Mucosa of descending colon (tissue), 3 donors: ENCODE data around the gene DENND6B. TPM values are rescaled to one million over a fixed set of nuclear protein-coding genes. Genes with fewer than 3 reads are reported as not detected.
"Not testable (repeated sequence)": the region's sequence is repeated elsewhere in the genome, so short reads cannot be mapped to it uniquely, and the experiment has no call there.

Experiments used
- ATAC-seq: fragments of 200-7000 bp; cut with Tn5 transposase; one replicate; pipeline ENCODE4 v1.9.1; 2020; ENCODE audit warnings: mild to moderate bottlenecking, moderate library complexity
- DNase-seq, 3 donors: peaks; one replicate each; pipeline ENCODE4 v3.0.0-alpha.2; 2020
- H3K36me3 ChIP-seq: fragments of 200-600 bp; one replicate; pipeline ENCODE4 v1.8.0; 2021; ENCODE audit warnings: low read depth, mild to moderate bottlenecking
- H3K4me1 ChIP-seq: fragments of 200-600 bp; one replicate; pipeline ENCODE4 v1.8.0; 2021; ENCODE audit warnings: low read depth, mild to moderate bottlenecking
- H3K4me3 ChIP-seq: fragments of 200-600 bp; one replicate; pipeline ENCODE4 v1.8.0; 2021; ENCODE audit warnings: mild to moderate bottlenecking
- H3K9me3 ChIP-seq: fragments of 200-600 bp; one replicate; pipeline ENCODE4 v1.8.0; 2021; ENCODE audit warnings: mild to moderate bottlenecking
- intact Hi-C, 2 donors: fragments of 100-400 bp; cut with DNase I in 1 of 2; cut with micrococcal nuclease in 1 of 2; formaldehyde crosslinking; loops; one replicate each; pipeline versions ENCODE4 v1.11.0 to v1.11.1; 2022; cut with DNase I, micrococcal nuclease
- total RNA-seq, 3 donors: library from RNA; stranded (reverse); fragmentation: NEBNext Ultra II Directional in 2 of 3; extraction: Animal tissue kit (Norgen Biotek cat#: 25700) in 2 of 3; gene quantifications; one replicate each; pipeline versions ENCODE4 v1.2.1 to v1.2.4, GENCODE V29; 2021 to 2023
- TF ChIP-seq, protein P1 (sequence below): fragments of 200-600 bp; IDR thresholded peaks from one replicate; pipeline ENCODE4 v1.8.0; 2022; ENCODE audit warnings: antibody characterized with exemption, mild to moderate bottlenecking
- donor health status: DM: no; HTN: no; CAD: no; lungs with moderate emphysema.
- donor health status: DM: no; HTN: no; CAD: no.
- donor health status: DM: no; HTN: yes; CAD: no.

Gene DENND6B
- total RNA-seq, 3 donors from 2014 or later: 2.8 to 6.3 (median 5.2) TPM

DNA sequence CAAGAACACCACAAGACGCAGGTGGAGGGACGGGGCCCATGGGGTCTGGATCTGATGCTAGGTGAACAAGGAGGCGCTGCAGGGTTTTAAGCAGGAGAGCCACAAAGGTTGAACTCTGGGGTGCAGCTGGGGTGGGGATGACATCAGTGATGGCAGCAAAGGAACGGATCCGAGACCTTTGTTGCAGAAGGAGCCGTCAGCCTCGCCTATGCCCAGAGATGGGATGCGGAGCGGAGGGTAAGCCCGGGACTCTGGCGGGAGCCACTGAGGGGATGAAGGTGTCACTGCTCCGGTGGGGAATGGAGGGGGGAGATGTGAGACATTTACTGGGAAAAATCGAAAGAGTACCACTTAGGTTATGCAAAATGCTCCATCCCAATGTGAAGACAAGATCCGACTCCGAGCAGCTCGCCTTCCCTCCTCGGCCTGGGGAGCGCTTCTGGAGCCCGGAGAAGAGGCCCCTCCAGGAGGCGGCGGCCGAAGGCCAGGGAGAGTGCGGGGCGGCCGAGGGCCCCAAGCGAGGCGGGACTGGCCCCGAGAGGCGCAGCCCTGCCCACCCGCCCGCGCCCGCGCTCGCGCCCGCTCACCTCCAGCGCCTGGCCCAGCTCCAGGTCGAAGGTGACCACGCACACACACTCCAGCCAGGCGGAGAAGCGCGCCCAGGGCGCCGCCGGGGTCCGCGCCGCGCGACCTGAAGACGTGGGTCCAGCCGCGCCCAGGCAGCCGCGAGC, 422 bp downstream of the DENND6B start:
- peaks cover 11% of the 10 kb centered on the region for H3K4me1 ChIP-seq
- peak overlapping the region; percentile 50 for H3K4me3 ChIP-seq
- TF ChIP-seq, protein P1, sequence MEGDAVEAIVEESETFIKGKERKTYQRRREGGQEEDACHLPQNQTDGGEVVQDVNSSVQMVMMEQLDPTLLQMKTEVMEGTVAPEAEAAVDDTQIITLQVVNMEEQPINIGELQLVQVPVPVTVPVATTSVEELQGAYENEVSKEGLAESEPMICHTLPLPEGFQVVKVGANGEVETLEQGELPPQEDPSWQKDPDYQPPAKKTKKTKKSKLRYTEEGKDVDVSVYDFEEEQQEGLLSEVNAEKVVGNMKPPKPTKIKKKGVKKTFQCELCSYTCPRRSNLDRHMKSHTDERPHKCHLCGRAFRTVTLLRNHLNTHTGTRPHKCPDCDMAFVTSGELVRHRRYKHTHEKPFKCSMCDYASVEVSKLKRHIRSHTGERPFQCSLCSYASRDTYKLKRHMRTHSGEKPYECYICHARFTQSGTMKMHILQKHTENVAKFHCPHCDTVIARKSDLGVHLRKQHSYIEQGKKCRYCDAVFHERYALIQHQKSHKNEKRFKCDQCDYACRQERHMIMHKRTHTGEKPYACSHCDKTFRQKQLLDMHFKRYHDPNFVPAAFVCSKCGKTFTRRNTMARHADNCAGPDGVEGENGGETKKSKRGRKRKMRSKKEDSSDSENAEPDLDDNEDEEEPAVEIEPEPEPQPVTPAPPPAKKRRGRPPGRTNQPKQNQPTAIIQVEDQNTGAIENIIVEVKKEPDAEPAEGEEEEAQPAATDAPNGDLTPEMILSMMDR: no peak
- no peak for ATAC-seq
- DNase-seq: peak in 1 of 3 donors; percentile 38
- intact Hi-C loops: loop anchor here in 1 of 2 donors (5.0 kb wide), 1 partner anchor 49 kb away; no protein-coding TSS in a partner anchor
- H3K9me3 ChIP-seq: no peaks in the 10 kb centered on the region
- H3K36me3 ChIP-seq: no peaks in the 10 kb centered on the region

DNA sequence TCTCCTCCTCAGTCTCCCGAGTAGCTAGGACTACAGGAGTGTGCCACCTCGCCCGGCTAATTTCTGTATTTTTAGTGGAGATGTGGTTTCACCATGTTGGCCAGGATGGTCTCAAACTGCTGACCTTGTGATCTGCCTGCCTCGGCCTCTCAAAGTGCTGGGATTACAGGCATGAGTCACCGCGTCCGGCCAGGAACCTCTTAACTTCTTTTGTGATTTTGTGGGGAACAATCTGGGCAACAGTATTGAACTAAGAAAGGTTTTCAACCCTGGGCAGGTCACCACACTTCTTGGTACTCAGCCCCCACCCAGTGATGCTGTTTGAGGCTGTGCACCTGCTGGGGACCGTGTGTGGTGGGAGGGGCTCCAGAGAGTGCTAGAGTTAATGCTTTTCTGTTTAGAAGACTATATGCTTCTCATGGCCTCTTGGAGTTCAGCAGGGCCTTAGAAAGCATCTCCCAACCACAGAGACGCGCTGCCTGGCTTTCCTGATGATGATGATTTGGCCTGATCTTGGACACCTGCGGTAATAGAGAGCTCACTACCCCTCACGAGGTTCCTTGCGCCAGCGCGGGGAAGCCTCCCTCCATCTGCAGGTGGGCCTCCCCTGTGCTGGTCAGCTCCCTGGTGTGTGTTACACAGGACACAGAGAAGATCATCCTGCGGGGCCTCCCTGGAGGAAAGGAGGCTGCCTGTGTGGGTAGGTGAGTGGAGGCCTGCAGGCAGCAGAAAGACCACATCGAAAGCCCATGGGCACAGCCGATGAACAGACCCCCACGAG, 1.2 kb downstream of the DENND6B start:
- no peaks in the 10 kb centered on the region for H3K9me3 ChIP-seq
- ATAC-seq (no peak), DNase-seq (peak in 1 of 3 donors; percentile 50)
- no peak overlapping the region for H3K4me3 ChIP-seq
- H3K36me3 ChIP-seq: no peaks in the 10 kb centered on the region
- intact Hi-C loops: loop anchor here in 1 of 2 donors (5.0 kb wide), 1 partner anchor 48 kb away; no protein-coding TSS in a partner anchor
- TF ChIP-seq, protein P1: no peak
- peaks cover 11% of the 10 kb centered on the region for H3K4me1 ChIP-seq

GRCh38 chr22:50323900-50324299, 2.9 kb downstream of the DENND6B start:
- TF ChIP-seq, protein P1: no peak
- no peak overlapping the region for H3K4me3 ChIP-seq
- no peaks in the 10 kb centered on the region for H3K36me3 ChIP-seq
- ATAC-seq (no peak), DNase-seq (peak in 1 of 3 donors; percentile 14)
- H3K4me1 ChIP-seq: peaks cover 11% of the 10 kb centered on the region
- no peaks in the 10 kb centered on the region for H3K9me3 ChIP-seq
- intact Hi-C loops: loop anchor here in 1 of 2 donors (5.0 kb wide), 1 partner anchor 47 kb away; no protein-coding TSS in a partner anchor

DNA sequence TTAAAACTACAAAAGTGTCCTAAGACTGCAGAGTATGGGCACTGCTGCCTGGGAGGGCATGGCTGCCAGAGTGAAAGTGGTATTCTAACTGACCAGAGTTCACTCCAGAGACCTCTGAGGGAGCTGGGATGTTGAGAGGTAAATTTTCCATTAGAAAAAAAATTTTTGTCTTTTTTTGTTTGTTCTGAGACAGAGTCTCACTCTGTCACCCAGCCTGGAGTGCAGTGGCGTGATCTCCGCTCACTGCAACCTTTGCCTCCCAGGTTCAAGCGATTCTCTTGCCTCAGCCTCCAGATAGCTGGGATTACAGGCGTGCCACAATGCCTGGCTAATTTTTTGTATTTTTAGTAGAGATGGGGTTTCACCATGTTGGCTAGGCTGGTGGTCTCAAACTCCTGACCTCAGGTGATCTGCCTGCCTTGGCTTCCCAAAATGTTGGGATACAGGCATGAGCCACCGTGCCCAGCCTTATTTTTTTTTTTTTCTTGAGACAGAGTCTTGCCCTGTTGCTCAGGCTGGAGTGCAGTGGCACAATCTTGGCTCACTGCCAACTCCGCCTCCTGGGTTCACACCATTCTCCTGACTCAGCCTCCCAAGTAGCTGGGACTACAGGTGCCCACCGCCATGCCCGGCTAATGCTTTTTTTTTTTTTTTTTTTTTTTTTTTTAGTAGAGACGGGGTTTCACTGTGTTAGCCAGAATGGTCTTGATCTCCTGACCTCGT, 4.3 kb downstream of the DENND6B start:
- intact Hi-C loops: loop anchor here in 1 of 2 donors (5.0 kb wide), 1 partner anchor 45 kb away; no protein-coding TSS in a partner anchor
- not testable (repeated sequence) for H3K4me3 ChIP-seq, H3K4me1 ChIP-seq, H3K36me3 ChIP-seq, ATAC-seq, H3K9me3 ChIP-seq
- peak in 2 of 3 donors; percentile 50 to 56 for DNase-seq

DNA sequence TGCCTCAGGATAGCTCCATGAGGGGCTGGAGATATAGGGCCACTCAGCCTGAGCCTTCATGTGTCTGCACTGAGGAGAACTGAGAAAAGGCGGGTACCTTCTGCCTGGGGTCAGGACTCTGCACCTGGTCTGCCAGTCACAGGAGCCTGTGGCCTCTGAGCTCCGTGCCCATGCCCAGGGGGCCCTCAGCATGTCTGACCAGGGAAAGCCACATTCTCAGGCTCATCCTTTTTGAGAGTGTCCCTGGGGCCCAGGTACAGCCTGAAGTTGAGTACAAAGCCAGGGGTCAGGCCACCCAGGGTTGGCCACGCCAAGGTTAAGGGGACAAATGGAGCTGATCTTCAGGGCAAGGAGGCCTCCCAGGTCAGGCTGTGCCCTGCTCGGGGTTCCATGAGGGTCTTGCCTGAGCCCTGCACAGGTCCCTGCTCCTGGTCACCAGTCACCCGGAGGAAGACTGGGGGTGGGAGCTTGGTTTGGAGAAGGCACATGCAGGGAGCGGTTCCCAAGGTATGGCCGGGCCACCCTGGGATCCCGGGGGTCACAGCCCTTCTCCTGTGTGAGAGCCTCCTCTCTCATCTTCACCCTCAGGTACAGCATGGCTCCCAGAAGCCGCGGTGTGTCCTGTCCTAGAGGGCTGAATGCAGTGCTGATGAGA, 6.0 kb downstream of the DENND6B start:
- H3K9me3 ChIP-seq: no peaks in the 10 kb centered on the region
- ATAC-seq (peak; percentile 9), DNase-seq (peak in 2 of 3 donors; percentile 23 to 42)
- H3K4me1 ChIP-seq: no peaks in the 10 kb centered on the region
- intact Hi-C loops: loop anchor here in 1 of 2 donors (5.0 kb wide), 1 partner anchor 43 kb away; no protein-coding TSS in a partner anchor
- TF ChIP-seq, protein P1: no peak
- no peaks in the 10 kb centered on the region for H3K36me3 ChIP-seq
- H3K4me3 ChIP-seq: no peak overlapping the region
